Transverse colon (tissue), 4 donors: ENCODE data around the gene EIF3F. TPM values are rescaled to one million over a fixed set of nuclear protein-coding genes. Genes with fewer than 3 reads are reported as not detected.

ENCODE experiments used
- DNase-seq: peaks from one replicate; pipeline ENCODE4 v3.0.0-alpha.2; 2019
- H3K27ac ChIP-seq, 4 donors: fragments of 200-600 bp; sonication (generic); 2 replicates each; pipeline ENCODE4 v1.5.1; 2016 to 2018; ENCODE audit warnings: inconsistent platforms in 4 of 4
- H3K27me3 ChIP-seq: fragments of 200-600 bp; sonication (generic); 2 replicates; pipeline ENCODE4 v1.5.1; 2017; ENCODE audit warnings: inconsistent platforms
- H3K36me3 ChIP-seq, 4 donors: fragments of 200-600 bp; sonication (generic); 2 replicates each; pipeline ENCODE4 v1.5.1; 2017 to 2019; ENCODE audit warnings: inconsistent platforms in 4 of 4
- H3K4me1 ChIP-seq, 4 donors: fragments of 200-600 bp; sonication (generic); 2 replicates each; pipeline ENCODE4 v1.5.1; 2017 to 2020; ENCODE audit warnings: inconsistent platforms in 4 of 4
- H3K4me3 ChIP-seq, 4 donors: fragments of 200-600 bp; sonication (generic); 1 replicate in 1 of 4; 2 replicates in 3 of 4; pipeline versions ENCODE4 v1.5.1 to v1.6.1; 2017 to 2019; ENCODE audit warnings: inconsistent platforms in 4 of 4
- H3K9me3 ChIP-seq, 2 donors: fragments of 200-600 bp; sonication (generic); 2 replicates each; pipeline ENCODE4 v1.5.1; 2017 to 2019; ENCODE audit warnings: inconsistent platforms in 2 of 2
- CTCF ChIP-seq, 5 experiments: fragments of 200-600 bp in 3 of 5; fragments of 450-650 bp in 2 of 5; sonication (generic) in 3 of 5; IDR thresholded peaks; 1 replicate in 2 of 5; 2 replicates in 3 of 5; pipeline ENCODE4 v1.5.1; 2016 to 2017; ENCODE audit warnings: antibody characterized with exemption in 5 of 5, inconsistent platforms in 3 of 5, mild to moderate bottlenecking in 2 of 5, moderate library complexity in 1 of 5
- EP300 ChIP-seq: sonication (generic); formaldehyde crosslinking; IDR thresholded peaks from one replicate; pipeline ENCODE4 v1.6.1; 2017; ENCODE audit warnings: antibody characterized with exemption, low read depth
- POLR2A ChIP-seq: fragments of 450-650 bp; IDR thresholded peaks from one replicate; pipeline ENCODE4 v1.6.1; 2016; ENCODE audit warnings: antibody characterized with exemption, mild to moderate bottlenecking, moderate library complexity
- POLR2AphosphoS5 ChIP-seq, 3 donors: sonication (generic); formaldehyde crosslinking; IDR thresholded peaks; one replicate each; pipeline ENCODE4 v1.6.1; 2016; ENCODE audit warnings: antibody characterized with exemption in 3 of 3
- WGBS, 2 donors: methylation state at CpG; one replicate each; pipeline ENCODE4 v1.1.5; 2018; ENCODE audit warnings: low coverage in 1 of 2; 5-methylcytosine and 5-hydroxymethylcytosine counted together
- in situ Hi-C, 4 donors: fragments of 200-750 bp; cut with MboI; loops; one replicate each; pipeline versions ENCODE4 v1.15.0 to v1.15.1; 2017; ENCODE audit warnings: low sequenced_read_pairs in 3 of 4, low pct_ligation_motif_present in 1 of 4, low pct_unique_long_range_greater_than_20kb in 1 of 4
- intact Hi-C: fragments of 100-400 bp; cut with DNase I; formaldehyde crosslinking; loops from one replicate; pipeline ENCODE4 v1.15.1; 2023; ENCODE audit warnings: low total_unique reads
- total RNA-seq, 4 donors: library from RNA; depleted of rRNA; stranded (reverse); fragments of >200 nt; gene quantifications; one replicate each; pipeline ENCODE4 v1.1.0, GENCODE V29; 2016

Gene EIF3F
- total RNA-seq, 4 donors from 2014 or later: 103 to 873 (median 206) TPM

GRCh38 chr11:8041576-8041975 lies 54.4 kb downstream of the EIF3F start:
- no peak overlapping the region for H3K4me3 ChIP-seq
- no peak overlapping the region for H3K27ac ChIP-seq
- H3K36me3 ChIP-seq: no peaks in the 10 kb centered on the region
- in situ Hi-C loops (no loop called here), intact Hi-C loops (no loop called here)
- no peaks in the 10 kb centered on the region for H3K27me3 ChIP-seq
- DNase-seq: no peak
- no peaks in the 10 kb centered on the region for H3K4me1 ChIP-seq
- no peak for TF ChIP-seq CTCF (IDR thresholded peaks at IDR 0.05)
- TF ChIP-seq POLR2A: no peak
- no peak for TF ChIP-seq EP300
- no peak for TF ChIP-seq POLR2AphosphoS5 (IDR thresholded peaks at IDR 0.05)
- no peaks in the 10 kb centered on the region for H3K9me3 ChIP-seq
- WGBS, 2 donors: 83 to 100% methylated on average over 1 to 4 of the region's 4 CpGs

- no peak for DNase-seq
- H3K9me3 ChIP-seq: no peaks in the 10 kb centered on the region
- in situ Hi-C loops (no loop called here), intact Hi-C loops (no loop called here)
- H3K36me3 ChIP-seq: no peaks in the 10 kb centered on the region
- H3K4me3 ChIP-seq: no peak overlapping the region
- no peak for TF ChIP-seq POLR2AphosphoS5 (IDR thresholded peaks at IDR 0.05)
- TF ChIP-seq CTCF (IDR thresholded peaks at IDR 0.05): no peak
- TF ChIP-seq POLR2A: no peak
- no peak for TF ChIP-seq EP300
- WGBS, 2 donors: 69 to 80% methylated on average over 2 of the region's 2 CpGs
- no peaks in the 10 kb centered on the region for H3K4me1 ChIP-seq
- H3K27ac ChIP-seq: no peak overlapping the region
- H3K27me3 ChIP-seq: no peaks in the 10 kb centered on the region
Observed at GRCh38 chr11:8043756-8044155, 56.6 kb downstream of the EIF3F start.

- no peak overlapping the region for H3K27ac ChIP-seq
- no peaks in the 10 kb centered on the region for H3K27me3 ChIP-seq
- intact Hi-C loops (no loop called here), in situ Hi-C loops (no loop called here)
- no peaks in the 10 kb centered on the region for H3K4me1 ChIP-seq
- TF ChIP-seq EP300 (no peak), CTCF (IDR thresholded peaks at IDR 0.05) (no peak), POLR2AphosphoS5 (IDR thresholded peaks at IDR 0.05) (no peak), POLR2A (no peak)
- H3K36me3 ChIP-seq: no peaks in the 10 kb centered on the region
- H3K9me3 ChIP-seq: no peaks in the 10 kb centered on the region
- 55 to 66% methylated on average over 3 to 4 of the region's 4 CpGs for WGBS, 2 donors
- no peak for DNase-seq
- H3K4me3 ChIP-seq: no peak overlapping the region
Observed at GRCh38 chr11:8045839-8046238, 58.7 kb downstream of the EIF3F start.

GRCh38 chr11:8047382-8047781 lies 60.2 kb downstream of the EIF3F start:
- TF ChIP-seq POLR2AphosphoS5 (IDR thresholded peaks at IDR 0.05) (no peak), CTCF (IDR thresholded peaks at IDR 0.05) (no peak), EP300 (no peak), POLR2A (no peak)
- H3K4me3 ChIP-seq: no peak overlapping the region
- H3K27me3 ChIP-seq: no peaks in the 10 kb centered on the region
- no peaks in the 10 kb centered on the region for H3K36me3 ChIP-seq
- no peak overlapping the region for H3K27ac ChIP-seq
- H3K4me1 ChIP-seq: no peaks in the 10 kb centered on the region
- WGBS, 2 donors: 62% methylated on average over 3 of the region's 3 CpGs; no CpG with 5 or more reads in 1 of the 2 donors
- no peaks in the 10 kb centered on the region for H3K9me3 ChIP-seq
- DNase-seq: no peak
- in situ Hi-C loops: no loop called here
- intact Hi-C loops: no loop called here
